Upper lobe of left lung (tissue), 6 donors: ENCODE results near the gene ADAMTS2. TPM values are rescaled to one million over a fixed set of nuclear protein-coding genes. Genes with fewer than 3 reads are reported as not detected.
A peak's percentile ranks its signal among the peaks of the same experiment; 100 is the strongest.

ENCODE experiments used
- ATAC-seq, 2 donors: fragments of 200-7000 bp; cut with Tn5 transposase; one replicate each; pipeline ENCODE4 v1.9.1; 2022; ENCODE audit warnings: mild to moderate bottlenecking in 2 of 2, moderate library complexity in 2 of 2; ENCODE audit not compliant: low FRiP score in 2 of 2
- DNase-seq, 2 donors: peaks; one replicate each; pipeline ENCODE4 v3.0.0-alpha.2; 2019 to 2020
- H3K27ac ChIP-seq, 4 donors: fragments of 200-600 bp; sonication (generic); one replicate each; pipeline ENCODE4 v1.5.1; 2016 to 2019
- H3K27me3 ChIP-seq, 4 donors: fragments of 200-600 bp; sonication (generic); one replicate each; pipeline ENCODE4 v1.5.1; 2017 to 2019
- H3K36me3 ChIP-seq, 4 donors: fragments of 200-600 bp; sonication (generic); one replicate each; pipeline ENCODE4 v1.5.1; 2016 to 2019
- H3K4me1 ChIP-seq, 4 donors: fragments of 200-600 bp; sonication (generic); one replicate each; pipeline ENCODE4 v1.5.1; 2018 to 2019
- H3K4me3 ChIP-seq, 4 donors: fragments of 200-600 bp; sonication (generic); one replicate each; pipeline ENCODE4 v1.5.1; 2017 to 2019; ENCODE audit warnings: mild to moderate bottlenecking in 2 of 4, moderate library complexity in 1 of 4
- H3K9me3 ChIP-seq, 4 donors: fragments of 200-600 bp; sonication (generic); one replicate each; pipeline ENCODE4 v1.5.1; 2018 to 2019
- CTCF ChIP-seq, 6 experiments: fragments of 450-650 bp in 4 of 6; fragments of 200-600 bp in 2 of 6; sonication (generic) in 2 of 6; IDR thresholded peaks; one replicate each; pipeline ENCODE4 v1.5.1; 2016 to 2019; ENCODE audit warnings: antibody characterized with exemption in 6 of 6
- EP300 ChIP-seq, 4 donors: sonication (generic); formaldehyde crosslinking; IDR thresholded peaks; one replicate each; pipeline ENCODE4 v1.5.1; 2017; ENCODE audit warnings: antibody characterized with exemption in 4 of 4, control low read depth in 2 of 4
- POLR2A ChIP-seq, 4 donors: fragments of 450-650 bp; IDR thresholded peaks; one replicate each; pipeline ENCODE4 v1.5.1; 2016 to 2017; ENCODE audit warnings: antibody characterized with exemption in 4 of 4, mild to moderate bottlenecking in 2 of 4
- POLR2AphosphoS5 ChIP-seq, 2 donors: sonication (generic); formaldehyde crosslinking; IDR thresholded peaks; one replicate each; pipeline ENCODE4 v1.5.1; 2017; ENCODE audit warnings: antibody characterized with exemption in 2 of 2
- WGBS, 2 donors: methylation state at CpG; one replicate each; pipeline ENCODE4 v1.1.5; 2017 to 2018; 5-methylcytosine and 5-hydroxymethylcytosine counted together
- total RNA-seq, 6 donors: library from RNA; depleted of rRNA in 4 of 6; stranded (reverse); fragments of >200 nt in 4 of 6; gene quantifications; one replicate each; pipeline versions ENCODE4 v1.1.0 to v1.2.1, GENCODE V29; 2016 to 2021
- donor health status: DM: no; HTN: no; CAD: no; lungs with moderate emphysema.
- donor health status: DM: no; HTN: yes; CAD: no; lungs with severe emphysema.

ADAMTS2 gene
- total RNA-seq, 6 donors from 2014 or later, result 10.0 to 114 (median 25.7) TPM

- H3K4me3 ChIP-seq, result no peak overlapping the region
- DNase-seq (no peak), ATAC-seq (peak in 1 of 2 donors; percentile 24)
- TF ChIP-seq CTCF (IDR thresholded peaks at IDR 0.05) (no peak), POLR2AphosphoS5 (IDR thresholded peaks at IDR 0.05) (no peak), EP300 (IDR thresholded peaks at IDR 0.05) (no peak), POLR2A (IDR thresholded peaks at IDR 0.05) (no peak)
- H3K36me3 ChIP-seq, result no peaks in the 10 kb centered on the region
- H3K27me3 ChIP-seq, result no peaks in the 10 kb centered on the region
- H3K9me3 ChIP-seq, result no peaks in the 10 kb centered on the region
- H3K27ac ChIP-seq, result no peak overlapping the region
- H3K4me1 ChIP-seq, result no peaks in the 10 kb centered on the region
- WGBS, 2 donors, result 70 to 79% methylated on average over 5 of the region's 5 CpGs
These were observed 101.2 kb downstream of the ADAMTS2 start for GRCh38 chr5:179244044-179244443.

- TF ChIP-seq POLR2A (IDR thresholded peaks at IDR 0.05) (no peak), CTCF (IDR thresholded peaks at IDR 0.05) (no peak), EP300 (IDR thresholded peaks at IDR 0.05) (no peak), POLR2AphosphoS5 (IDR thresholded peaks at IDR 0.05) (no peak)
- no peaks in the 10 kb centered on the region for H3K4me1 ChIP-seq
- 31 to 35% methylated on average over 3 of the region's 3 CpGs for WGBS, 2 donors
- H3K27me3 ChIP-seq, result no peaks in the 10 kb centered on the region
- peak in 1 of 2 donors; percentile 76 for ATAC-seq
- DNase-seq, result peak in 1 of 2 donors; percentile 8
- H3K4me3 ChIP-seq, result no peak overlapping the region
- no peaks in the 10 kb centered on the region for H3K9me3 ChIP-seq
- no peak overlapping the region for H3K27ac ChIP-seq
- no peaks in the 10 kb centered on the region for H3K36me3 ChIP-seq
These were observed 101.9 kb downstream of the ADAMTS2 start for GRCh38 chr5:179243333-179243732.

- peak in 1 of 2 donors; percentile 3 for DNase-seq
- Histone ChIP-seq H3K4me1 (no peaks in the 10 kb centered on the region), H3K36me3 (no peaks in the 10 kb centered on the region), H3K27me3 (no peaks in the 10 kb centered on the region), H3K27ac (no peak overlapping the region), H3K4me3 (no peak overlapping the region), H3K9me3 (no peaks in the 10 kb centered on the region)
- TF ChIP-seq CTCF (IDR thresholded peaks at IDR 0.05) (no peak), POLR2A (IDR thresholded peaks at IDR 0.05) (no peak), EP300 (IDR thresholded peaks at IDR 0.05) (no peak), POLR2AphosphoS5 (IDR thresholded peaks at IDR 0.05) (no peak)
- ATAC-seq, result no peak
- 80 to 90% methylated on average over 2 to 6 of the region's 6 CpGs for WGBS, 2 donors
These were observed 102.6 kb downstream of the ADAMTS2 start for GRCh38 chr5:179242676-179243075.

- Histone ChIP-seq H3K27me3 (no peaks in the 10 kb centered on the region), H3K36me3 (no peaks in the 10 kb centered on the region), H3K27ac (no peak overlapping the region), H3K4me3 (no peak overlapping the region), H3K4me1 (no peaks in the 10 kb centered on the region), H3K9me3 (peaks cover 0 to 6% (median 0%) of the 10 kb centered on the region in 4 donors)
- DNase-seq (peak in 1 of 2 donors; percentile 14), ATAC-seq (no peak)
- TF ChIP-seq POLR2A (IDR thresholded peaks at IDR 0.05) (no peak), EP300 (IDR thresholded peaks at IDR 0.05) (no peak), CTCF (IDR thresholded peaks at IDR 0.05) (no peak), POLR2AphosphoS5 (IDR thresholded peaks at IDR 0.05) (no peak)
- WGBS, 2 donors, result 75 to 85% methylated on average over 8 to 11 of the region's 11 CpGs
These were observed 103.4 kb downstream of the ADAMTS2 start for GRCh38 chr5:179241764-179242370.

- no peak overlapping the region for H3K27ac ChIP-seq
- H3K4me1 ChIP-seq, result no peaks in the 10 kb centered on the region
- DNase-seq (peak in 1 of 2 donors; percentile 12), ATAC-seq (peak in 1 of 2 donors; percentile 34)
- H3K9me3 ChIP-seq, result peaks cover 0 to 9% (median 0%) of the 10 kb centered on the region in 4 donors
- no peak overlapping the region for H3K4me3 ChIP-seq
- TF ChIP-seq EP300 (IDR thresholded peaks at IDR 0.05) (no peak), POLR2A (IDR thresholded peaks at IDR 0.05) (no peak)
- H3K27me3 ChIP-seq, result no peaks in the 10 kb centered on the region
- no peaks in the 10 kb centered on the region for H3K36me3 ChIP-seq
- 80 to 84% methylated on average over 14 to 15 of the region's 15 CpGs for WGBS, 2 donors
These were observed 104.1 kb downstream of the ADAMTS2 start for GRCh38 chr5:179241175-179241574.
